ENCODE measurements around the gene SIGLEC6.

The SIGLEC6 gene

DNA sequence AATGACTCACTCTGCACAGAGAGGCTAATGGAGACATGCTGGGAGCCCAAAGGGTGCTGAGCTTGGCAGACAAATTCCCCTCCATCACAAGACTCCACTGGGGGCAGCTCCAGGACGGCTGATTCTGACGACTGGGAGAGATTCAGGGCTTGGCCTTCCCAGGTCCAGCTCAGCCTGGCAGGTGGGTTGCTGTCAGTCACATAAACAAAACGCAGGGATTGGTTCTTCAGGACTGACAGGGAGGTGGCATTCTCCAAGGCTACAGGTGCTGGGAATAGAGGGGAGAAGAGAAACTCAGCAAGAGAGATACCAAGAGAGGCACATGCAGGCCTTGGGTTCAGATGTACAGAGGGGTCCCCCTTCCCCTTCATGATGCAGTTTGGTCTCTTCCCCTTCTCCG, 28.9 kb upstream of the SIGLEC6 start:
- H3K18ac ChIP-seq (ENCODE audit: low read length), result no peak overlapping the region
- no peak overlapping the region for H3K4me2 ChIP-seq (ENCODE audit: low read length)
- no peaks in the 10 kb centered on the region for H3K79me1 ChIP-seq (ENCODE audit: low read length)
- no peak for DNase-seq
- H4K12ac ChIP-seq (ENCODE audit: low read depth, low read length), result no peak overlapping the region
- no peak overlapping the region for H3K4me3 ChIP-seq (ENCODE audit: low read depth, low read length)
- H3K14ac ChIP-seq (ENCODE audit: low read length), result no peak overlapping the region
- H3K4ac ChIP-seq (ENCODE audit: low read depth, low read length), result no peak overlapping the region
- no peak overlapping the region for H4K8ac ChIP-seq (ENCODE audit: low read depth, low read length)
- no peaks in the 10 kb centered on the region for H3K36me3 ChIP-seq (ENCODE audit: control insufficient read depth in 1 of 2, insufficient read depth in 2 of 2, low read length in 2 of 2)
- no peak overlapping the region for H3K27ac ChIP-seq (ENCODE audit: low read depth, low read length)
- no peak overlapping the region for H2AFZ ChIP-seq (ENCODE audit: insufficient read depth, low read length, poor library complexity)
- H2BK5ac ChIP-seq (ENCODE audit: low read depth, low read length, poor library complexity), result no peak overlapping the region
- no peak overlapping the region for H3K9ac ChIP-seq (ENCODE audit: low read length)
- H3K79me2 ChIP-seq (ENCODE audit: control insufficient read depth, insufficient read depth, low read length, poor library complexity), result no peaks in the 10 kb centered on the region
- peaks cover 13% of the 10 kb centered on the region for H3K9me3 ChIP-seq (ENCODE audit: insufficient read depth, low read depth, low read length)
- H3K4me1 ChIP-seq (ENCODE audit: control insufficient read depth in 1 of 2, insufficient read depth in 2 of 2, low read length in 2 of 2), result peaks cover 0 to 2% of the 10 kb centered on the region in 2 experiments
- no peak overlapping the region for H3K23ac ChIP-seq (ENCODE audit: low read length)
- no peak overlapping the region for H2BK12ac ChIP-seq (ENCODE audit: low read length)
- no peak overlapping the region for H2BK120ac ChIP-seq (ENCODE audit: insufficient read depth, low read length, poor library complexity)
- no peak overlapping the region for H2AK5ac ChIP-seq (ENCODE audit: low read length)
- no peak overlapping the region for H4K91ac ChIP-seq (ENCODE audit: low read depth, low read length)
- H3K27me3 ChIP-seq (ENCODE audit: insufficient read depth, low read length), result no peaks in the 10 kb centered on the region
- WGBS (ENCODE audit: extremely low coverage, insufficient coverage, insufficient read length), result no CpG with 5 or more reads among the region's 4 CpGs

DNA sequence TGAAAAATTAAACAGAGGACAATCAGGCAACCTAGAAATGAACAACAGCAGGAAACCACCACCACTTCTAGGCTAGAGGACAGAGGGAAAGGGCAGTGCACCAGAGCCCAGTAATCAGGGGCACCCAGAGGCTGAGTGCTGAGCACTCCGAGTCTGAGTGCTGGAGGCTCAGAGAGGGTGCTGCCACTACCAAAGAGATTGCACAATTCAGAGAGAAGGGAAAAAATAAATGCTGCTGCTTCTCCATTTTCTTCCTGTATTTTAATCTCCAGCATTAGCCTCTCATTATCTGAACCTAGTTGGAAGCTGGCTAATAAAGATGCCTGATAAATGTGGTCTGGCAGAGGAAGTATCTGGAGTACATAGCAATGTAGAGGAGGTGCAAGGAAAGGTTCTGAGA, 27.8 kb upstream of the SIGLEC6 start:
- Histone ChIP-seq H3K9ac (ENCODE audit: low read length) (no peak overlapping the region), H3K4me1 (ENCODE audit: control insufficient read depth in 1 of 2, insufficient read depth in 2 of 2, low read length in 2 of 2) (no peaks in the 10 kb centered on the region), H2AFZ (ENCODE audit: insufficient read depth, low read length, poor library complexity) (no peak overlapping the region), H3K4me2 (ENCODE audit: low read length) (no peak overlapping the region), H3K27me3 (ENCODE audit: insufficient read depth, low read length) (no peaks in the 10 kb centered on the region), H3K14ac (ENCODE audit: low read length) (no peak overlapping the region), H3K4ac (ENCODE audit: low read depth, low read length) (no peak overlapping the region), H3K79me1 (ENCODE audit: low read length) (no peaks in the 10 kb centered on the region), H3K27ac (ENCODE audit: low read depth, low read length) (no peak overlapping the region), H3K79me2 (ENCODE audit: control insufficient read depth, insufficient read depth, low read length, poor library complexity) (no peaks in the 10 kb centered on the region), H2BK120ac (ENCODE audit: insufficient read depth, low read length, poor library complexity) (no peak overlapping the region), H3K36me3 (ENCODE audit: control insufficient read depth in 1 of 2, insufficient read depth in 2 of 2, low read length in 2 of 2) (no peaks in the 10 kb centered on the region), H3K23ac (ENCODE audit: low read length) (no peak overlapping the region), H2AK5ac (ENCODE audit: low read length) (no peak overlapping the region), H4K8ac (ENCODE audit: low read depth, low read length) (no peak overlapping the region), H4K12ac (ENCODE audit: low read depth, low read length) (no peak overlapping the region), H4K91ac (ENCODE audit: low read depth, low read length) (no peak overlapping the region), H3K4me3 (ENCODE audit: low read depth, low read length) (no peak overlapping the region), H3K18ac (ENCODE audit: low read length) (no peak overlapping the region), H2BK5ac (ENCODE audit: low read depth, low read length, poor library complexity) (no peak overlapping the region), H3K9me3 (ENCODE audit: insufficient read depth, low read depth, low read length) (peaks cover 8% of the 10 kb centered on the region), H2BK12ac (ENCODE audit: low read length) (no peak overlapping the region)
- WGBS (ENCODE audit: extremely low coverage, insufficient coverage, insufficient read length), result no CpG with 5 or more reads among the region's 1 CpG
- DNase-seq, result no peak

DNA sequence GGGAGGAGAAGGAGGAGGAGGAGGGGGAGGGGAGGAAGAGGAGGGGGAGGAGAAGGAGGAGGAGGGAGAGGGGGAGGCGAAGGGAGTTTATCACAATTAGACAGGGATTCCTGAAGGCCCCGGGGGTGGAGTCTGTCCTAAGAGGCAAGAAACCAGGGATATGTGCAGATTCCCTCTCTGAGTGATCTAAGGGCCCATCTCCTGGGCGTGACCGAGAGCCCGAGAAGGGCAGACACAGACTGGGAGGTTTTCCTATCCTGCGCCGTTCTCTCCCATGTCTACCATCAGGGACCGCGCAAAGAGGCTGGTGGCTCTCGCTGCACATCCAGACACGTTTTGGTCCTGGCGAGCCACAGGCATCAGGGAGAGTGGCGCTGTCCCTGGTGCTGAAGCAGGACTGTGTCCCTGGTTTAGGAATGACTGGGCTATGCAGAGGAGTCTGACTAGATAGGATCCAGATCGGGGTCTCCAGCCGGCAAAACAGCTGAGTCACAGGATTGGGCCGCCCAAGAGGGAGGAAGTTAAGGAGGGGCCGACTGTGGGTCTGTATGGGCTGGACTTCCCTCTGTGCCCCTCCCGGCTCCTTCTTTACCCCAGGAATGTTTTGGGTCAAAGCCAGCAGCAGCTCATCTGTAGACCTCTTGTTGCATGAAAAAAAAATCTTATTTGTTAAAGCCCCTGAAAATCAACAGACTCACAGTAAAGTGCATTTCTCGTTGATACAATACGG, 21.7 kb upstream of the SIGLEC6 start:
- Histone ChIP-seq H3K27me3 (ENCODE audit: insufficient read depth, low read length) (no peaks in the 10 kb centered on the region), H2BK120ac (ENCODE audit: insufficient read depth, low read length, poor library complexity) (no peak overlapping the region), H4K8ac (ENCODE audit: low read depth, low read length) (no peak overlapping the region), H3K9me3 (ENCODE audit: insufficient read depth, low read depth, low read length) (peaks cover 14% of the 10 kb centered on the region), H3K79me1 (ENCODE audit: low read length) (peaks cover 3% of the 10 kb centered on the region), H4K12ac (ENCODE audit: low read depth, low read length) (no peak overlapping the region), H3K4ac (ENCODE audit: low read depth, low read length) (no peak overlapping the region), H2AFZ (ENCODE audit: insufficient read depth, low read length, poor library complexity) (no peak overlapping the region), H4K91ac (ENCODE audit: low read depth, low read length) (no peak overlapping the region), H3K79me2 (ENCODE audit: control insufficient read depth, insufficient read depth, low read length, poor library complexity) (no peaks in the 10 kb centered on the region), H3K4me1 (ENCODE audit: control insufficient read depth in 1 of 2, insufficient read depth in 2 of 2, low read length in 2 of 2) (peaks cover 0 to 2% of the 10 kb centered on the region in 2 experiments), H2BK12ac (ENCODE audit: low read length) (no peak overlapping the region), H3K9ac (ENCODE audit: low read length) (no peak overlapping the region), H2AK5ac (ENCODE audit: low read length) (no peak overlapping the region), H3K36me3 (ENCODE audit: control insufficient read depth in 1 of 2, insufficient read depth in 2 of 2, low read length in 2 of 2) (no peaks in the 10 kb centered on the region), H3K4me2 (ENCODE audit: low read length) (no peak overlapping the region), H3K27ac (ENCODE audit: low read depth, low read length) (no peak overlapping the region), H3K23ac (ENCODE audit: low read length) (no peak overlapping the region), H3K14ac (ENCODE audit: low read length) (no peak overlapping the region), H3K18ac (ENCODE audit: low read length) (no peak overlapping the region), H2BK5ac (ENCODE audit: low read depth, low read length, poor library complexity) (no peak overlapping the region), H3K4me3 (ENCODE audit: low read depth, low read length) (no peak overlapping the region)
- no CpG with 5 or more reads among the region's 20 CpGs for whole genome bisulfite sequencing (ENCODE audit: extremely low coverage, insufficient coverage, insufficient read length)
- peak; percentile 54 to 90 for DNase-seq

GRCh38 chr19:51552608-51552995, 21.1 kb upstream of the SIGLEC6 start:
- no peak overlapping the region for H2BK120ac ChIP-seq (ENCODE audit: insufficient read depth, low read length, poor library complexity)
- H3K23ac ChIP-seq (ENCODE audit: low read length), result no peak overlapping the region
- peaks cover 3% of the 10 kb centered on the region for H3K79me1 ChIP-seq (ENCODE audit: low read length)
- no peak overlapping the region for H2BK12ac ChIP-seq (ENCODE audit: low read length)
- H3K9ac ChIP-seq (ENCODE audit: low read length), result no peak overlapping the region
- no CpG with 5 or more reads among the region's 1 CpG for WGBS (ENCODE audit: extremely low coverage, insufficient coverage, insufficient read length)
- no peak overlapping the region for H2AK5ac ChIP-seq (ENCODE audit: low read length)
- no peak overlapping the region for H3K18ac ChIP-seq (ENCODE audit: low read length)
- H3K27ac ChIP-seq (ENCODE audit: low read depth, low read length), result no peak overlapping the region
- H4K8ac ChIP-seq (ENCODE audit: low read depth, low read length), result no peak overlapping the region
- H3K36me3 ChIP-seq (ENCODE audit: control insufficient read depth in 1 of 2, insufficient read depth in 2 of 2, low read length in 2 of 2), result no peaks in the 10 kb centered on the region
- no peak overlapping the region for H4K12ac ChIP-seq (ENCODE audit: low read depth, low read length)
- no peak overlapping the region for H2AFZ ChIP-seq (ENCODE audit: insufficient read depth, low read length, poor library complexity)
- no peak overlapping the region for H4K91ac ChIP-seq (ENCODE audit: low read depth, low read length)
- H3K4ac ChIP-seq (ENCODE audit: low read depth, low read length), result no peak overlapping the region
- no peaks in the 10 kb centered on the region for H3K27me3 ChIP-seq (ENCODE audit: insufficient read depth, low read length)
- peaks cover 0 to 2% of the 10 kb centered on the region in 2 experiments for H3K4me1 ChIP-seq (ENCODE audit: control insufficient read depth in 1 of 2, insufficient read depth in 2 of 2, low read length in 2 of 2)
- peaks cover 15% of the 10 kb centered on the region for H3K9me3 ChIP-seq (ENCODE audit: insufficient read depth, low read depth, low read length)
- no peak for DNase-seq
- no peak overlapping the region for H3K4me2 ChIP-seq (ENCODE audit: low read length)
- no peaks in the 10 kb centered on the region for H3K79me2 ChIP-seq (ENCODE audit: control insufficient read depth, insufficient read depth, low read length, poor library complexity)
- no peak overlapping the region for H3K14ac ChIP-seq (ENCODE audit: low read length)
- no peak overlapping the region for H2BK5ac ChIP-seq (ENCODE audit: low read depth, low read length, poor library complexity)
- no peak overlapping the region for H3K4me3 ChIP-seq (ENCODE audit: low read depth, low read length)

Data from trophoblast cell (in vitro differentiated cells and primary cell).